Liver (tissue), 9 donors: ENCODE measurements around the gene EDDM3A. TPM values are rescaled to one million over a fixed set of nuclear protein-coding genes. Genes with fewer than 3 reads are reported as not detected.
"Not testable (repeated sequence)": the region's sequence is repeated elsewhere in the genome, so short reads cannot be mapped to it uniquely, and the experiment has no call there.

Experiments
- DNase-seq: peaks from one replicate; pipeline ENCODE4 v3.0.0-alpha.2; 2017; ENCODE audit warnings: low spot score
- H3K27ac ChIP-seq, 2 donors: one replicate each; pipeline ENCODE4 v1.7.0; 2013; ENCODE audit warnings: inconsistent platforms in 2 of 2, low read length in 2 of 2, control low read depth in 1 of 2, low read depth in 1 of 2, mild to moderate bottlenecking in 1 of 2
- H3K27me3 ChIP-seq, 4 donors: one replicate each; pipeline versions ENCODE4 v1.6.1 to v1.7.0; 2013; ENCODE audit warnings: low read length in 3 of 4, inconsistent platforms in 1 of 4, mild to moderate bottlenecking in 1 of 4, moderate library complexity in 1 of 4; ENCODE audit not compliant: control insufficient read depth in 4 of 4, insufficient read depth in 4 of 4
- H3K36me3 ChIP-seq, 4 donors: one replicate each; pipeline versions ENCODE4 v1.6.1 to v1.7.0; 2013; ENCODE audit warnings: low read length in 3 of 4, mild to moderate bottlenecking in 3 of 4, low read depth in 1 of 4, moderate library complexity in 1 of 4; ENCODE audit not compliant: control insufficient read depth in 4 of 4, insufficient read depth in 3 of 4
- H3K4me1 ChIP-seq, 4 donors: one replicate each; pipeline versions ENCODE4 v1.6.1 to v1.7.0; 2013; ENCODE audit warnings: low read length in 3 of 4, mild to moderate bottlenecking in 3 of 4, moderate library complexity in 1 of 4; ENCODE audit not compliant: control insufficient read depth in 4 of 4, insufficient read depth in 4 of 4
- H3K4me3 ChIP-seq, 3 donors: one replicate each; pipeline versions ENCODE4 v1.6.1 to v1.7.0; 2013; ENCODE audit warnings: low read length in 3 of 3, control low read depth in 1 of 3, low read depth in 1 of 3, mild to moderate bottlenecking in 1 of 3
- H3K9ac ChIP-seq, 2 donors: one replicate each; pipeline ENCODE4 v1.7.0; 2013; ENCODE audit warnings: low read length in 2 of 2, mild to moderate bottlenecking in 2 of 2, moderate library complexity in 2 of 2, control low read depth in 1 of 2, low read depth in 1 of 2
- H3K9me3 ChIP-seq, 4 donors: one replicate each; pipeline versions ENCODE4 v1.6.1 to v1.7.0; 2013; ENCODE audit warnings: low read length in 3 of 4; ENCODE audit not compliant: control insufficient read depth in 4 of 4
- ATF3 ChIP-seq: IDR thresholded peaks from 2 replicates; pipeline ENCODE4 v1.6.1; 2016; ENCODE audit warnings: antibody characterized with exemption
- CTCF ChIP-seq: fragments of 150-350 bp; IDR thresholded peaks from 2 replicates; pipeline ENCODE4 v1.5.1; 2017; ENCODE audit warnings: improper control_type of control experiment, low read depth, low read length; ENCODE audit not compliant: missing input control
- HNF4A ChIP-seq, 2 donors: conservative IDR thresholded peaks; 2 replicates each; pipeline ENCODE4 v1.6.1; 2016; ENCODE audit warnings: antibody characterized with exemption in 2 of 2, mild to moderate bottlenecking in 2 of 2
- HNF4G ChIP-seq: IDR thresholded peaks from 2 replicates; pipeline ENCODE4 v1.6.1; 2016; ENCODE audit warnings: antibody characterized with exemption
- JUND ChIP-seq, 2 donors: IDR thresholded peaks; 2 replicates each; pipeline ENCODE4 v1.6.1; 2016; ENCODE audit warnings: antibody characterized with exemption in 2 of 2
- RAD21 ChIP-seq, 2 donors: IDR thresholded peaks; 2 replicates each; pipeline ENCODE4 v1.6.1; 2016; ENCODE audit warnings: antibody characterized with exemption in 2 of 2, mild to moderate bottlenecking in 2 of 2
- REST ChIP-seq: IDR thresholded peaks from 2 replicates; pipeline ENCODE4 v1.6.1; 2016; ENCODE audit warnings: antibody characterized with exemption, mild to moderate bottlenecking
- RXRA ChIP-seq, 2 donors: IDR thresholded peaks; 2 replicates each; pipeline ENCODE4 v1.6.1; 2017 to 2018; ENCODE audit warnings: antibody characterized with exemption in 2 of 2, mild to moderate bottlenecking in 1 of 2
- TAF1 ChIP-seq: conservative IDR thresholded peaks from 2 replicates; pipeline ENCODE4 v1.6.1; 2016; ENCODE audit warnings: antibody characterized with exemption, mild to moderate bottlenecking
- YY1 ChIP-seq: IDR thresholded peaks from 2 replicates; pipeline ENCODE4 v1.6.1; 2016; ENCODE audit warnings: antibody characterized with exemption, mild to moderate bottlenecking
- ZBTB33 ChIP-seq: IDR thresholded peaks from 2 replicates; pipeline ENCODE4 v1.6.1; 2016; ENCODE audit warnings: antibody characterized with exemption
- WGBS: extraction: QIAGEN DNeasy Blood & Tissue Kit; methylation state at CpG from one replicate; pipeline ENCODE4 v1.1.7; 2013; 5-methylcytosine and 5-hydroxymethylcytosine counted together
- polyA plus RNA-seq, 2 donors: library from polyadenylated mRNA; stranded (reverse) in 1 of 2; unstranded in 1 of 2; fragments of 200-250 nt in 1 of 2; fragments of >200 nt in 1 of 2; fragmentation: Nextera tagmentation in 1 of 2; extraction: Ambion mirVana in 1 of 2; gene quantifications; one replicate each; pipeline versions ENCODE4 v1.2.1 to v1.2.3, GENCODE V29; 2013 to 2015
- total RNA-seq, 2 donors: library from RNA; depleted of rRNA; stranded (reverse); fragments of >200 nt; gene quantifications; one replicate each; pipeline ENCODE4 v1.2.3, GENCODE V29; 2014
- donor health status: healthy.
- donor health status: healthy.
- donor health status: healthy.
- donor health status: healthy.
- donor health status: healthy.

The EDDM3A gene
- total and polyA plus RNA-seq, 4 donors, result not detected

GRCh38 chr14:20698934-20699333 lies 46.8 kb upstream of the EDDM3A start (continued):
- TF ChIP-seq YY1 (no peak), ZBTB33 (no peak), RXRA (IDR thresholded peaks at IDR 0.05) (no peak), ATF3 (no peak)

GRCh38 chr14:20699931-20700330 lies 45.8 kb upstream of the EDDM3A start:
- no peak overlapping the region for H3K9ac ChIP-seq
- no peak for DNase-seq
- TF ChIP-seq HNF4A (conservative IDR thresholded peaks at IDR 0.05), result no peak
- TF ChIP-seq TAF1, result no peak

GRCh38 chr14:20700965-20701364 lies 44.7 kb upstream of the EDDM3A start:
- H3K27me3 ChIP-seq, H3K9ac ChIP-seq, H3K36me3 ChIP-seq, H3K27ac ChIP-seq, H3K4me3 ChIP-seq, DNase-seq, H3K9me3 ChIP-seq, H3K4me1 ChIP-seq: not testable (repeated sequence)
- 98% methylated on average over 7 of the region's 7 CpGs for WGBS

More at GRCh38 chr14:20699931-20700330, 45.8 kb upstream of the EDDM3A start:
- H3K27ac ChIP-seq, result no peak overlapping the region
- H3K36me3 ChIP-seq, result peaks cover 0 to 10% (median 5%) of the 10 kb centered on the region in 4 donors
- no peaks in the 10 kb centered on the region for H3K4me1 ChIP-seq
- H3K9me3 ChIP-seq, result no peaks in the 10 kb centered on the region
- no peaks in the 10 kb centered on the region for H3K27me3 ChIP-seq
- H3K4me3 ChIP-seq, result no peak overlapping the region

- TF ChIP-seq RAD21 (IDR thresholded peaks at IDR 0.05), result no peak
- TF ChIP-seq HNF4G, result no peak
- TF ChIP-seq YY1, result no peak
- no peak for TF ChIP-seq RXRA (IDR thresholded peaks at IDR 0.05)
- no peak for TF ChIP-seq JUND (IDR thresholded peaks at IDR 0.05)
- TF ChIP-seq CTCF, result no peak
- TF ChIP-seq HNF4A (conservative IDR thresholded peaks at IDR 0.05), result no peak
- TF ChIP-seq REST, result no peak
- Histone ChIP-seq H3K36me3 (no peaks in the 10 kb centered on the region), H3K4me3 (no peak overlapping the region), H3K9ac (no peak overlapping the region), H3K27me3 (no peaks in the 10 kb centered on the region), H3K9me3 (no peaks in the 10 kb centered on the region), H3K27ac (no peak overlapping the region), H3K4me1 (no peaks in the 10 kb centered on the region)
- WGBS, result 64% methylated on average over 4 of the region's 4 CpGs
- DNase-seq, result no peak
Measured at GRCh38 chr14:20706657-20707355, 38.9 kb upstream of the EDDM3A start.
